Erythroblast (primary cell): ENCODE data around the gene ZNF423.

Experiments used
- DNase-seq, 2 experiments: peaks; one replicate each; lab custom pipeline; 2025; lab: John Stamatoyannopoulos, UW
- GATA1 ChIP-seq: IDR thresholded peaks from 2 replicates; pipeline ENCODE4 v1.6.1; 2011; ENCODE audit warnings: low read depth, mild to moderate bottlenecking, control low read depth, low read length, moderate library complexity
- POLR2A ChIP-seq: IDR thresholded peaks from 2 replicates; pipeline ENCODE4 v1.6.1; 2011; ENCODE audit warnings: mild to moderate bottlenecking, low read length

The ZNF423 gene

GRCh38 chr16:49767414-49767813 lies 88.5 kb downstream of the ZNF423 start:
- no peak for DNase-seq
- TF ChIP-seq POLR2A (no peak), GATA1 (no peak)

- DNase-seq, result no peak
- TF ChIP-seq GATA1 (no peak), POLR2A (no peak)
Observed at GRCh38 chr16:49766225-49766624, 89.7 kb downstream of the ZNF423 start.

- TF ChIP-seq POLR2A, result no peak
- no peak for TF ChIP-seq GATA1
- no peak for DNase-seq
Observed at GRCh38 chr16:49763826-49764225, 92.1 kb downstream of the ZNF423 start.

- TF ChIP-seq GATA1, result no peak
- TF ChIP-seq POLR2A, result no peak
- no peak for DNase-seq
Observed at GRCh38 chr16:49760815-49761214, 95.1 kb downstream of the ZNF423 start.

- TF ChIP-seq GATA1 (no peak), POLR2A (no peak)
- DNase-seq, result no peak
Observed at GRCh38 chr16:49757559-49758069, 98.3 kb downstream of the ZNF423 start.

GRCh38 chr16:49756775-49757558 lies 98.9 kb downstream of the ZNF423 start:
- DNase-seq, result no peak
- TF ChIP-seq GATA1, result no peak
- no peak for TF ChIP-seq POLR2A

- no peak for DNase-seq
- TF ChIP-seq GATA1, result no peak
- no peak for TF ChIP-seq POLR2A
Observed at GRCh38 chr16:49755716-49756505, 100.0 kb downstream of the ZNF423 start.

- DNase-seq, result no peak
- TF ChIP-seq POLR2A (no peak), GATA1 (no peak)
Observed at GRCh38 chr16:49755313-49755620, 100.6 kb downstream of the ZNF423 start.

- TF ChIP-seq GATA1 (no peak), POLR2A (no peak)
- no peak for DNase-seq
Observed at GRCh38 chr16:49754495-49755312, 101.2 kb downstream of the ZNF423 start.

GRCh38 chr16:49750341-49751000 lies 105.4 kb downstream of the ZNF423 start:
- no peak for DNase-seq
- TF ChIP-seq POLR2A, result no peak
- TF ChIP-seq GATA1, result no peak

GRCh38 chr16:49749816-49750215 lies 106.1 kb downstream of the ZNF423 start:
- TF ChIP-seq GATA1 (no peak), POLR2A (no peak)
- no peak for DNase-seq

- no peak for TF ChIP-seq GATA1
- DNase-seq, result no peak
Observed at GRCh38 chr16:49748322-49748721, 107.6 kb downstream of the ZNF423 start.

- DNase-seq, result no peak
- no peak for TF ChIP-seq GATA1
- TF ChIP-seq POLR2A, result no peak
Observed at GRCh38 chr16:49747654-49748053, 108.3 kb downstream of the ZNF423 start.

GRCh38 chr16:49746545-49746944 lies 109.4 kb downstream of the ZNF423 start:
- DNase-seq, result no peak
- TF ChIP-seq GATA1 (no peak), POLR2A (no peak)
